ENCODE data around the gene TTBK1.

The TTBK1 gene

DNA sequence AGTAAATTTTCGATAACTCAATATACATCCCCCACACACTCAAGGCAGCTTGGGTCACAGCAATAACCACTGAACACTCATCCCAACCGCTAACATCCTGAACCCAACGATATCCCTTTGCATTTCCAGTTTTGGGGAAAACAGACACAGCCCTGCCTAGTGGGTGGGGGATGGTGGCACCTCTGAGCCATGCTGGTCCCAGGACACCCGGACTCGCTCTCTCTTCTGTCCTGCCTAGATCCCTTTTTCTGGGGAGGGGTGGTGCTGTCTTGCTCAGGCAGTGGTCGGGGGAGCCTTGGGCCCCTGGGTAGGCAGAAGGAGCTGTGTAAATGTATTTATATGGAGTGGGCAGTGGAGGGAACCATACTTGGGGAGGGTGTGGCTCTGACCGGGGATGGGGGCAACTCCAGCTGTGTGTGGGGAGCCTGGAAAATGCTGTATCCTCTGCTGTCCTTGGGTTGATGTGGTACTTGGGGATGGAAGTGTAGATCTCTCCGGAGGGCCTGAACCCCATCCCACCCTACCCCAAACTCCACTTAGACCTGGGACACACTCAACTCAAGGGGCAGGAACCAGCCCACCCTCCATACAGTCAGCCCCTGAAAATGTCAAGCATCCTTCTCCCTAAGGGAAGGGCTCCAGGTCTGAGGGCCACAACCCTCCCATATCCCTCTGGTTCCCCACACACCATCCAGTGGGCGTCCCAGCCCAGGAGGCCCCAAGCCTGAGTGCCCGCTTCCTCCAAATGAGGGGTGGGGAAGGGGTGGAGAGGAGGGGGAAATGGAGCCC, 31.0 kb downstream of the TTBK1 start:
- DNase-seq, result no peak

DNA sequence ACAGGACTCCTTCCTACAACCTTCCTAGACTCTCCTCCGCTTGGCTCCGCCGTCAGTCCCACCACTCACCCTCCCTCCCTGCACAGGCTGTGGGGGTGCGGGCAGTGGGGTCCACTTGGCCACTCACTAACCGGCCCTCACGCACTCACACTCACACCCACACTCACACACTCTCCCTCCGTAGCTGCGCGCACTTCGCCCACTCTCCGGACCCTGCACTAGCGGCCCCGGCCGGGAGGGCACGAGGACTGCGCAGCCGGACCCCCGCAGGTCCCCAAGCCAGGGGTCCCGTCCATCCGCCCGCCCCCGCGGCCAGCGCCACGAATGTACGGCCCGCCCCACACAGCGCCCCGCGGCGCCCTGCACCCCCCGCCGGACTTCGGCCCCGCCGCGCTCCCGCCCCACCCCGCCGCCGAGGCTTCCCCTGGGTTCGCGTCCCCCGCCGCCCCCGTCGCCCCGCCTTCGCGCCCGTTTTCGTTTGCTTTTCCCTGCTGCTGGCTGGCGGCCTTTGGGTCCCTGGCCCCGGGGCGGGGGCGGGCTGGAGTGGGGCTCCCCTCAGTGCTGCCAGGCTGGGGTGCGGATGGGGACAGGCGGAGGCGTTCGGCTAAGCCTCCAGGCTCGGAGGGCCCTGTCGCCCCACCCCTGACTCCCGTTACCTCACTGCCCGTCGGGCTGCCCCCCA, 31.8 kb downstream of the TTBK1 start:
- no peak for DNase-seq

- no peak for DNase-seq
These were observed 32.7 kb downstream of the TTBK1 start for GRCh38 chr6:43275801-43276576.

- DNase-seq, result no peak
These were observed 33.5 kb downstream of the TTBK1 start for GRCh38 chr6:43276577-43277305.

- no peak for DNase-seq
These were observed 34.0 kb downstream of the TTBK1 start for GRCh38 chr6:43277306-43277642.

DNA sequence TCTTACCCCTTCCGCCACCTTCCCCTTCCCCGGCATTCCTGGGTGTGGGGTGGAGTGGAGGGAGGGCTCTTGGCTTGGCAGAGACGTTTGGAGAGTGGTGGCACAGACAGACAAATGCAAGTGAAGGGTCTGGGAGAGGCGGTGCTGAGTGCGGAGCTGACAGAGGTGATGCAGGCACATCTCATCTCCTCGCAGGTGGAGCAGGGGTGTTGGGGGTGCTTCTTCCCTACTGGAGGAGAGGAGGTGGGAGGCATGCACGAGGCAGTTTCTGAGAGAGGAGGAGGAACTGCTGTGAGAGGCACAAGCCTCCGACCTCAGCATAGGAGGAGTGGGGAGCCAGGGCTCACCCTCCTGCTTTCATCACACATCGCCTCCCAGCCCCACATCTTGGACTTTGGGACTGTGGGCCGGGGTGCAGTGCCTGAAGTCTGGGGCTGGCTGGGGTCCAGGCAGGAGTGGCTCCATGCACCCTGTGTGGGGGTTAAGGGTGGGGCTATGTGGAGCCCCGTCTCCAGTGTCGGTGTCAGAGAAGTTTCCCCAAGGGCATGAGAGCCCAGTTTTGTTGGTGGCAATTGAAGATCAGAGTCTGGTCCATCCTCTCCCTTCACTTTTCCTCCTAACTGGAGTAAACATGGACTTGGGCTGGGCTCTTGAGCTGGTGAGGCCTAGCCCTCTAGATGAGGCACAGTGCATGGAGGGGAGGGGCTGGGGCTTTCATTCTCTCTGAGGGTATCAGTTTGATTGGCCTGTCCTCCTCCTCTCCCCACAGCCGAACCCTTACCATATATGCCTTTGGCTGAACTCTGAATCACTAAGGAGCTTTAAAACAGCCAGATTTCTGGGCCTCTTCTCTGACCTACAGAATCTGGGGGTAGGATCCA, 34.6 kb downstream of the TTBK1 start:
- DNase-seq, result no peak

DNA sequence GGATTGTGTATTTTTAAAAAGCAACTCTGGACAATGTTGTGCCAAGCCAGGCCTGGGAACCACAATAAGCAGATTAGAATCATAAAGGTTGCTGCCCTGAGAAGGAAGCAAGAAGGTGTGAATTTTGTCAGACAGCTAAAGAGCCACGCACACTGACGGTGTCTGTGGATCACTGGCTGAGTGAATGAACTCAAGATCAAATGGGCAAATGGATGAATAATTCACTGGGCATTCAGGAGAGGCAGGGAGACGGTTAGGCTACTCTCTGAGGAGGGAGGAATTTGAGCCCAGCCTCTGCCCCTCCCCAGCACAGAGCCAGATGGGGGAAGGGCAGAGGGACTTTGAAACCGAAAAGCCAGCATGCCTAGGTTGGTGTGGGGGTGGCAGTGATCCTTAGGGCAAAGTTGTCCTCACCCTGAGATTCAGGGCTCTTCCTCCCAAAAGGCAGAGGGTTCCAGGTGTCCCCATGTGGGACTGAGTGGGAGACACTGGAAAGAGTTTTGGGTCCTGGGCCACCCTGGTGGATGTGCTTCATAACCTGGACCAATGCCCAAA, 35.3 kb downstream of the TTBK1 start:
- no peak for DNase-seq

- DNase-seq, result no peak
These were observed 37.0 kb downstream of the TTBK1 start for GRCh38 chr6:43280234-43280633.

GRCh38 chr6:43282060-43282459, 38.8 kb downstream of the TTBK1 start:
- DNase-seq, result no peak

GRCh38 chr6:43282636-43283513, 39.6 kb downstream of the TTBK1 start:
- DNase-seq, result no peak

GRCh38 chr6:43283514-43283901, 40.2 kb downstream of the TTBK1 start:
- no peak for DNase-seq

DNA sequence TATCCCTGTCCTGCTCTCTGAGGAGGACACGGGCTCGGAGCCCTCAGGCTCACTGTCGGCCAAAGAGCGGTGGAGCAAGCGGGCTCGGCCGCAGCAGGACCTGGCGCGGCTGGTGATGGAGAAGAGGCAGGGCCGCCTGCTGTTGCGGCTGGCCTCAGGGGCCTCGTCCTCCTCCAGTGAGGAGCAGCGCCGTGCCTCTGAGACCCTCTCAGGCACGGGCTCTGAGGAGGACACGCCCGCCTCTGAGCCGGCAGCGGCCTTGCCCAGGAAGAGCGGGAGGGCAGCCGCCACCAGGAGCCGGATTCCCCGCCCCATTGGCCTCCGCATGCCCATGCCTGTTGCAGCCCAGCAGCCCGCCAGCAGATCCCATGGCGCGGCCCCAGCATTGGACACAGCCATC, 40.6 kb downstream of the TTBK1 start:
- no peak for DNase-seq

DNA sequence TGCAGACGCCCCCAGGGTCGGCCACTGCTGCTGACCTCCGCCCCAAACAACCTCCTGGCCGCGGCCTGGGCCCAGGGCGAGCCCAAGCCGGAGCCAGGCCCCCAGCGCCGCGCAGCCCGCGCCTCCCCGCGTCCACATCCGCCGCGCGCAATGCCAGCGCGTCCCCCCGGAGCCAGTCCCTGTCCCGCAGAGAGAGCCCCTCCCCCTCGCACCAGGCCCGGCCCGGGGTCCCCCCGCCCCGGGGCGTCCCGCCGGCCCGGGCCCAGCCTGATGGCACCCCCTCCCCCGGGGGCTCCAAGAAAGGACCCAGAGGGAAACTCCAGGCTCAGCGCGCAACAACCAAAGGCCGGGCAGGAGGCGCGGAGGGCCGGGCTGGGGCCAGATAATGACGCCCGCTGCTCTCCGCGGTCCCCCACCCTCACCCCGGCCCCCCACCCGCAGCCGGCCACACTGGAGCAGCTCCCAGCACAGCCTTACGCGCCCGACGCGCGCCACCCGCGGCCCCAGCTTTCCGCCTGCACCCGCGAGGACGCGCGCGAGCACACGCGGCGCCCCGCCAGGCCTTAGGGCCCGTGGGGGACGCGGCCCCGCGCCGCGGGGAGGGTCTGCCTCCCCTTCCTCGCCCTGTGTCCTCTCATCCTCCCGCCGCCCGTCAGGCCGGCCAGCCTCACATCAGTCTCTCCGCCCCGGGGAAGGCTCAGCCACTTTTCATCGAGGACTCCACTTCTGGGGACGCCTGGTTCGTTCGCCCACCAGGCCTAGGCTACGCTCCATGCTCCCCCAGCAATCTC, 41.9 kb downstream of the TTBK1 start:
- no peak for DNase-seq

DNA sequence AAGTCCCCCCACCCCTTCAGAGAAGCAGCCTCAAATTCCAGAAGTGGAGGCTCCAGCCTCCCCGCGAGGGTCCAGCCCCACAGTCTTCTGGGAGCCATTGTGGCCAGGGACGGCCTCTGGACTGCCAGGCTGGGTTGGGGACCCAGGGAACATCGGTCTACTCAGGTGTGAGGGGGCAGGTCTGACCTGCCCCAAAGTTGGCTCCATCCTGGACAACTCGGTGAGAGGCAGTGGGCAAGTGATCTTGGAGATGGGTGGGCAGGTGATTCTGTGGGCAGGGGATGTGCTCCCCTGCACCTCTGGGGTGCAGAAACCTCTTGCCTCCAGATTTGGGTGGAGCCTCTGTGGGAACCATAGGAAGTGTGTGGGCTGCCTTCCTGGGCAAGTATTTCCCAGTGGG, 42.6 kb downstream of the TTBK1 start:
- no peak for DNase-seq

GRCh38 chr6:43286456-43286979, 43.2 kb downstream of the TTBK1 start:
- no peak for DNase-seq

GRCh38 chr6:43286980-43287716, 43.9 kb downstream of the TTBK1 start:
- DNase-seq, result no peak

DNA sequence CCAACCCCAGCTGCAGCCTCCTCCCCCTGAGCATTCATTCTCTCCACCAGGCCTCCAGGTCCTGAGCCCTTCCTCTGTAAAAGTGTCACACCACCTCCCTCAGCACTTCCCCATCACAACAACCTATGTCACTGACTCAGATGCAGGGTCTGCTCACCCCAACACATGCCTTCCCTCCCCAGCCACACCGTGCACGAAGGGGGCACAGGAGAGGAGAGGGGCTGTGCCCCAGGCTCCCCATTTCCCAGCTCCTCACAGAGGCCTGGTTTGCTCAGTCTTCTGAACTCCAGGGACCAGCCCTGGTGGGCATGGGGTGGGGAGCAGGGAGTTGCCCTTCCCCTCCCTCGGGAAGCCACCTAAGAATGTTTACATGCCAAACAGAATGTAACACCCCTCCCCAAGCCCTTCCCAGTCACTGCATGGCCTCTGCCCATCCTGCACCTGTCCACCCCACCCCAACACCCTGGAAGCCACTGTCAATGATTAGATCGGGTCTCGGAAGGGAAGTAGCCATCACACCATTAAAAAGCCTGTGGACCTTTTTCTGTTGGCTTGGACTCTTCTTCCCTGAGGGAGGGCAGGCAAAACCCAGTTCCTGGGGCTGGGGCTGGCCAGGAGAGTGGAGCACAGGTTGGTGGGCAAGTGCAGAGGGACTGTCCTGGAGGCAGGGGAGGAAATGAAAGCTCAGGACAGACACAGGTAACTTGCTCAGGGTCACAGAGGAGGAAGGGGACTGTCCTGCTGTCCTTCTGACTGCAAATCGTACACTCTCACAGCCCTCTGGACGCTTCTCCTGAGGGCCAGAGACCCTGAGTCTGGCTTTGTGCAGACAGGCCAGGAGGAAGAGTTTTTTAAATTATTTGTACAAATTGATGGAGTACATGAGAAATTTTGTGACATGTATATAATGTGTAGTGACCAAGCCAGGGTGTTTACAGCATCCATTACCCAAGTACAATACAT, 44.7 kb downstream of the TTBK1 start:
- DNase-seq, result no peak

All from hematopoietic multipotent progenitor cell treated with erythropoietin and hydrocortisone succinate and interleukin-3 and kit ligand, for 6 days (in vitro differentiated cells).